ENCODE data around the gene TOMM40.
A peak's percentile ranks its signal among the peaks of the same experiment; 100 is the strongest.

GRCh38 chr19:44905437-44906160 lies 14.5 kb downstream of the TOMM40 start, which contains the start of gene APOE:
- no peak for TF ChIP-seq CTCF (IDR thresholded peaks at IDR 0.05)
- peak; percentile 65 for TF ChIP-seq POLR2A (IDR thresholded peaks at IDR 0.05)

Measured in right lobe of liver (tissue), 4 donors.